ENCODE data around the gene RASSF7.

RASSF7 gene

GRCh38 chr11:587546-587945, 26.8 kb downstream of the RASSF7 start:
- DNase-seq, result no peak

GRCh38 chr11:587978-588380, 27.2 kb downstream of the RASSF7 start:
- DNase-seq, result no peak

- DNase-seq, result no peak
These were observed 29.0 kb downstream of the RASSF7 start for GRCh38 chr11:589798-590197.

GRCh38 chr11:590997-591396, 30.2 kb downstream of the RASSF7 start:
- no peak for DNase-seq

GRCh38 chr11:592501-592900, 31.7 kb downstream of the RASSF7 start:
- no peak for DNase-seq

- DNase-seq, result no peak
These were observed 32.1 kb downstream of the RASSF7 start for GRCh38 chr11:592918-593317.

- DNase-seq, result no peak
These were observed 32.6 kb downstream of the RASSF7 start for GRCh38 chr11:593347-593746.

- DNase-seq, result no peak
These were observed 34.6 kb downstream of the RASSF7 start for GRCh38 chr11:595400-595799.

GRCh38 chr11:596374-596773, 35.6 kb downstream of the RASSF7 start:
- DNase-seq, result no peak

GRCh38 chr11:597166-597725, 36.5 kb downstream of the RASSF7 start:
- DNase-seq, result no peak

- no peak for DNase-seq
These were observed 37.4 kb downstream of the RASSF7 start for GRCh38 chr11:598005-598680.

- no peak for DNase-seq
These were observed 40.9 kb downstream of the RASSF7 start for GRCh38 chr11:601573-602245.

GRCh38 chr11:603154-603553, 42.4 kb downstream of the RASSF7 start:
- DNase-seq, result no peak

GRCh38 chr11:605286-606129, 44.7 kb downstream of the RASSF7 start:
- DNase-seq, result no peak

- DNase-seq, result no peak
These were observed 45.5 kb downstream of the RASSF7 start for GRCh38 chr11:606245-606644.

GRCh38 chr11:607020-607780, 46.4 kb downstream of the RASSF7 start:
- DNase-seq, result no peak

- no peak for DNase-seq
These were observed 47.3 kb downstream of the RASSF7 start for GRCh38 chr11:607971-608659.

GRCh38 chr11:608791-609251, 48.1 kb downstream of the RASSF7 start:
- DNase-seq, result no peak

GRCh38 chr11:609341-609811, 48.6 kb downstream of the RASSF7 start:
- DNase-seq, result no peak

- no peak for DNase-seq
These were observed 49.5 kb downstream of the RASSF7 start for GRCh38 chr11:610146-610801.
